Measurements from ENCODE around the gene LIN7B.

DNA sequence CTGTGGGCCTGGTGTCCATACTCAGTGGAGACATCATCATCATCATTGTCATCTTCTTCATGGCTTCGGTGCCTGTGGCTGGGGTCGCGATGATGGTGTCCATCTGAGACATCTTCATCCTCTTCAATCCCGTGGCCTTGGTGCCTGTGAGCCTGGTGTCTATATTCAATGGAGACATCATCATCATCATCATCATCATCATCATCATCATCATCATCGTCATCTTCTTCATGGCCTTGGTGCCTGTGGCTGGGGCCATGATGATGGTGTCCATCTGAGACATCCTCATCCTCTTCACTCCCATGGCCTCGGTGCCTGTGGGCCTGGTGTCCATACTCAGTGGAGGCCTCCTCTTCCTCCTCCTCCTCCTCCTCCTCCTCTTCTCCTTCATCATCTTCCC is 40.1 kb downstream of the LIN7B start:
- TF ChIP-seq CTCF (IDR thresholded peaks at IDR 0.05), result no peak
- TF ChIP-seq POLR2AphosphoS5 (IDR thresholded peaks at IDR 0.05; ENCODE audit: insufficient read depth in 1 of 2, low read depth in 1 of 2), result no peak
- TF ChIP-seq POLR2A (IDR thresholded peaks at IDR 0.05), result no peak
